Left lobe of liver (tissue), 2 donors: ENCODE results near the gene PLEKHN1. TPM values are rescaled to one million over a fixed set of nuclear protein-coding genes. Genes with fewer than 3 reads are reported as not detected.
A peak's percentile ranks its signal among the peaks of the same experiment; 100 is the strongest.

Experiments used
- ATAC-seq: fragments of 200-7000 bp; cut with Tn5 transposase; one replicate; pipeline ENCODE4 v1.9.1; 2020; ENCODE audit warnings: mild to moderate bottlenecking, moderate library complexity
- DNase-seq: peaks from one replicate; pipeline ENCODE4 v3.0.0-alpha.2; 2020; ENCODE audit warnings: low spot score
- total RNA-seq: library from RNA; stranded (reverse); gene quantifications from one replicate; pipeline ENCODE4 v1.2.1, GENCODE V29; 2021
- donor health status: DM: no; HTN: no; CAD: no; lungs with moderate emphysema.
- donor health status: DM: no; HTN: yes; CAD: no.

The PLEKHN1 gene
- total RNA-seq, 1 donor from 2014 or later: 0.28 TPM

DNA sequence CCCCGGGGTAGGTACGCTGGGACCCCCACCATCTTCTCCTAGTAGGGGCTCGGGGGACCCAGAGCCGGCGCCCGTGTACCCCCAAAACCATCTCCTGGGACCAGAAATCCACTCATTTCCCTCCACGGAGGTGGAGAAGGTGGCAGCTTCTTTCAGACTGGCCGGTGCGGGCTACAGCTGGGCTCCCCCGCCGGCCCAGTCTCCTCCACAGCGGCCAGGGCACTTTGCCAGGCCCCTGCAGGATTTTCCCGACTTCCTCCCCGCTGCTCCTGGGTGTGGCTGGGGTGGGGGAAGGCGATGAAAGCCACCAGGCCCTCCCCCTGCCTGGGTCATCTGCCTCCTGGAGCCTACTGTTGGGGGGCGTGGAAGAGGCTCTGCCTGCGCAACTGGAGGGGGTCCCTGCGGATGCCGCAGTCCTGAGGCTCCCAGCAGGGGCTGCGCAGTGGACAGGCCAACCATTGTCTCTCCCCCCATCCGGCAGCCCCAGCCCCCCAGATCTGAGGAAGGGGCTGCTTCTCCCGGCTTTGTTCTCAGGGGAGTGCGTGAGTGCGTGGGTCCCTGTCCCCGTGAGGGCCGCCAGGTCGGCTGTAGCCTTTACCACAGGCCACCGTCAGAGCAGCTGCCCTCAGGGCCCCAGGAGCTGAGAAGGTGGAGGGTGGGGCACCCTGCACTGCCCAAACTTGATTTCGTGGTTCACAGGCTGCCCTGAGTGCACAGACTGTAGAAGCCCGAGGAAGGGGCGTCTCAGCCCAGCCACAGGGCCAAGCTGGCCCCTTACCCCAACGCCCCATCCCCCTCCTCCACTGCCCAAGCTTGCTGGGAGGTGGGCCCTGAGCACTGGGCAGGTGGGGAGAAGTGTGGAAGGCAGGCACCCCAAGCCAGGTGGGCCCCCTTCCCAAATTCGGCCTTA is 55.0 kb downstream of the PLEKHN1 start:
- DNase-seq (peak; percentile 59), ATAC-seq (no peak)

DNA sequence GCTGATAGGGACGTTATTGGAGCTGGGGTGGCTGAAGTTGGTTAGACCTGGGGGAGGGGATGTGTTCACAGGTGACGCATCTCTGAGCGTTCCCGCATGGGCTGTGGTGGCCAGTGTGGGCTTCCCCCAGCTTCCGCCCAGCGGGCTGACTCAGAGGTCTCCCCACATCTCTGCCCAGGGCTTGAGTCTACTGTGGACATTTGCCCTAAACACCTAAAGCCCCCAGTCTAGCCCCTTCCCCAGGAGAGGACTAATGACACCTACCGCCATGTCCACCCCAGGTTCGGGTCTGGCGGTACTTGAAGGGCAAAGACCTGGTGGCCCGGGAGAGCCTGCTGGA is 55.6 kb downstream of the PLEKHN1 start:
- ATAC-seq: no peak
- DNase-seq: no peak

DNA sequence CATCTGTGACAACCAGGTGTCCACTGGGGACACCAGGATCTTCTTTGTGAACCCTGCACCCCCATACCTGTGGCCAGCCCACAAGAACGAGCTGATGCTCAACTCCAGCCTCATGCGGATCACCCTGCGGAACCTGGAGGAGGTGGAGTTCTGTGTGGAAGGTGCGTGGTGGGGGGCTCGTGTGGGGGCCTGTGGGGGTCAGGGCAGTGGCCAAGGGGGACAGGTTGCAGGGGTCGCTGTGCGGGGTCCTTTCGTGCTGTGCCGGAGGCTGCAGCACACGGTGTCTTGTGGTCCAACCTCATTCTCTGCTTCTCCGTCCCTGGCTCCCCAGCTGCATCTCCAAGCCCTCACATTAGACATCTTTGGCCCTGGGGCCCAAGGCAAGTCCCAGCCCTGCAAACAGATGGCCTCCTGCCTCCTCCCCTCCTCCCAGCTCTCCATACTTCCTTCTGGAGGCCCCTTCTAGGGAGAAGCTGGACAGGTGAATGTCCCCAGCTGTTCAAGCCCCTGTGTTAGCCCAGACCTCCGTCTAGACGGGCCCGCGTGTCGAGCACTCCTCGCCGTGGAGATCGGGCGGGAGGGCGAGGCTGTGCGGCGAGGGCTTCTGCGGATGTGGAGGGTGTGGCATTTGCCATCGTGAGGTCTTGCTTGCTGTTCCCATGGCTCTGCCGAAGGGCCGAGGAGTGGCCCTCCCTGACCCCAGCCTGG is 56.2 kb downstream of the PLEKHN1 start:
- no peak for ATAC-seq
- no peak for DNase-seq

DNA sequence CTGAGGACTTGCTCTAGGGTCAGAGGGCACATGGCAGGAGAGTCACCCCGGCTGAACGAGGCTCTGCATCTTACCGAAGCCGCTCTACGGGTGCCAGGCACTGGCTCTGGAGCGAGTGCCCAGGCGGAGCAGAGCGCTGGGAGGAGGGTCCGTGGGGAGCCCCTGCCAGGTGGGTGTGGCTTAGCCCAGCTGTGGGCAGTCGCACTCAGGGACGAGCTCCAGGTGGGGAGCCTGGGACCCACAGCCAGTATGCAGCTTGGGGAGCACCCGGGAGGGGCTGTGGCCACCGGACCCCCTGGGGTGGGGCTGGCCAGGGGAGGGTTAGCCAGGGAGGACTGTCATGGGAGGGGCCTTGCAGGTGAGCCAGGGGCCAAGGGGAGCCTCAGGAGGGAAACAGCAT is 57.4 kb downstream of the PLEKHN1 start:
- DNase-seq (no peak), ATAC-seq (no peak)

DNA sequence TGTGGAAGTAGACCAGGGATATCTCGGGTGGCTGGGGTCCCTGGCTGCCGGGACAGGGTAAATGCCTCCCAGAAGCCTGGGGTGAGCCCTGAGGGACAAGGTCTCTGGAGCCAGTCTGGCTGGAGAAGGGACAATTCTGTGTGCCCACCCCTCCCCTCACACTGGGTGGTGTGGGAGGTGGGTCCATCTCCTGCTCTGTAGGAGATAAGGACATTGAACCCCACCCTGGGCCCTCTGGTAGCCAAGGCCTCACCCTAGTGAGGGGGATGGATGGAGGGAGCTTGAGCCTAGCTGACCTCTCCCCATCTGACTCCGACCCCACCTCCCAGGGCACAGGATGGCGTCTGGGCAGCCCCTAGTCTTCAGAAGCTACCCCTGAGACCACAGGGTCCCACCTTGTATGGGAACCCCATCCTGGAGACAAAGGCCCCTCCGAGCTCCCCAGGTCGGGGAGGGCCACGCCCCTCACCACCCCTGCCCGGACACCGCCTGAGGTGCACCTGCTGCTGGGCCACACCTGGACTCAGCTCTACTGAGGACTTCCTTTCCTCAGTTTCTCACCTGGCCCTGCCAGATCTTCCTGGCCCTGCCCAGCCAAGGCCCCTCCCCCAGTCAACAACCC is 58.0 kb downstream of the PLEKHN1 start:
- DNase-seq: no peak
- no peak for ATAC-seq

DNA sequence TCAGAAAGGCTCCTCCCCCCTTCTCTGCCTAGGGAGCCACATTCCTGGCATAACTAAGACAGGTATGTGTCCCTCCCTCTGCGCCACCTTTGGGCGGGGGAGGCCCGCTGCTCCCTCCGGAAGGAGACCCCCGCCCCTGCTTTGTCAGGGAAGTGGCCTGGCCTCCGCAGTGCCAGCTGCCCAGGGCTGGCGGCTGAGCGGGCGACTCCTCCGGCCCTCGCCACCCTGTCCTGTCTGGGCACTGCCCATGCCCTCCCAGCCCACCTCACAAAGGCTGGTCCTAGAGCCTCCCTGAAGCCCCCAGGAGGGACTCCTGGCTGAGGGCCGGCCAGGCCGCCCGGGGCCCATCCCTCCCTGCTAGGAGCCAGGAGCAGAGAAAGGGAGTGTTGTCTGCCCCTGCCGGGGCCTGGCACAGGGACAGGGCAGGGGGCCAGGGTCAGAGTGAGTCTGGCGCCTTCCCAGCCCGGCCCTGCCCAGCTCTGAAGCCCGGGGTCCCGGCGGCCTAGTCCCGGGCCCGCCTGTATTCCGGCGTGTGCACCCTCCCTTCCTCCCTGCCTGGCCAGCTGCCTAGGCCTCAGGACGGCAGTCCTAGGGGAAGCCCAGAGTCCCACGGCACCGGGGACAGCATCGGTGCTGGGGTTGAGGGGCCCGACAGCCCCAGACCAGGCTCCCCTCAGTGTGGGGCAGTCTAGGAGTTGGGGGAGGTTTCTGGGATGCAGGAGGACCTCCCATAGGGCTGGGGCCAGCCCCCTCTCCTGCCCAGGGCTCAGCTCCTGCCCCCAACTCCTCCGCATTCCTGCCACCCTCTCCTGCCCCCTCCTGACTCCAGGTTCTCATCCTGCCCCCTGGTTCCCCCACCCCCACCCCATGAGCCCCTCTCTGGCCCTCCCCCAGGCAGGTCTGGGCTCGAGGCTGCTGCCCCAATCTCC is 58.8 kb downstream of the PLEKHN1 start:
- ATAC-seq (no peak), DNase-seq (no peak)

Other genes starting within 250 kb of the PLEKHN1 start
- gene SAMD11, start 42.6 kb upstream of the PLEKHN1 start, total RNA-seq: 4.9 TPM
- 32.5 TPM for gene NOC2L, start 7.2 kb upstream of the PLEKHN1 start, total RNA-seq
- 7.3 TPM for gene KLHL17, start 5.9 kb upstream of the PLEKHN1 start, total RNA-seq
- gene PERM1, start 15.6 kb downstream of the PLEKHN1 start, total RNA-seq: 0.83 TPM
- gene HES4, start 33.6 kb downstream of the PLEKHN1 start, total RNA-seq: 3.9 TPM
- gene ISG15, start 47.0 kb downstream of the PLEKHN1 start, total RNA-seq: 26.3 TPM
- 39.3 TPM for gene AGRN, start 53.6 kb downstream of the PLEKHN1 start, total RNA-seq
- gene RNF223, start 107.8 kb downstream of the PLEKHN1 start, total RNA-seq: not detected
- gene C1orf159, start 149.6 kb downstream of the PLEKHN1 start, total RNA-seq: 8.4 TPM
- not detected for gene TTLL10, start 207.4 kb downstream of the PLEKHN1 start, total RNA-seq
- not detected for gene TNFRSF18, start 240.1 kb downstream of the PLEKHN1 start, total RNA-seq
- gene TNFRSF4, start 247.7 kb downstream of the PLEKHN1 start, total RNA-seq: 0.38 TPM